Dermis blood vessel endothelial cell (primary cell): ENCODE measurements around the gene MT1M. TPM values are rescaled to one million over a fixed set of nuclear protein-coding genes. Genes with fewer than 3 reads are reported as not detected.
A peak's percentile ranks its signal among the peaks of the same experiment; 100 is the strongest.

Source experiments
- DNase-seq: peaks from one replicate; pipeline ENCODE4 v3.0.0; 2010
- total RNA-seq: library from RNA; depleted of rRNA; stranded (reverse); fragments of >200 nt; gene quantifications from 2 replicates; pipeline ENCODE4 v1.2.3, GENCODE V29; 2014

Gene MT1M
- total RNA-seq, 1 donor from 2014 or later: 0.34 TPM

DNA sequence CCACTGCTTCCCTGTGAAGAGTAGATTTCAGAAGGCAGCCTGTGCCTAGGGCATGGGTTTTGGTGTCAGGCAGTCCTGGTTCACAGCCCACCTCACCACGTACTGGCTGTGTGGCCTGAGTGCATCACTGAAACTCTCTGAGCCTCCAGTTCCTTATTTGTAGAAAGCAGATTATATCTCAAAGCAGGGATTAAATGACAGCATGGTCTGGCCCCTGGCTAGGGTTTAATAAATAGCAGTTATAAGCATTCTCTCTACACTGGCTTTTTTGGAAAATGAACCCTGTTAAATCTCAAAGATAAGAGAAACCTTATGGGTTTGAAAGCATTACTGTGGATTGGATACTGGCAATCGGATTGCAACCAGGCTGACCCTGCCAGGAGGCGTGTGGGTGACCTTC lies 2.9 kb upstream of the MT1M start:
- no peak for DNase-seq

DNA sequence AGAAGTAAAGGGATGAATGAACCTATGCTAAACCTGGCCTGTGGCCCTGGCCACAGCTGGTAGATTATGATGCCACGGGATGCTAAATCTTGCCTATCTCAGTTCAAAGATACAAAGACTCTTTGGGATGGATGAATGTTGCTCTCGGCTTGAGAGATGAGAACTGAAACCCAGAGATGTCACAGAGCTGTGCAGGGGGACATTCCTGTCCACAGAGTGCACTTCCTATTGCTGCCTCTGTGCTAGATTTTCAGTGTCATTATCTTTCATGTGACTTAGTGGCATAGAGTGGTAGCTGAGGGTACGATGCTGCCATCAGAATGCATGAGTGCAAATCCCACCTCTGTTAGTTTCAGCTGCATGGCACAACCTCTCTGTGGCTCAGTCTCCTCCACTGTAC lies 2.3 kb upstream of the MT1M start:
- no peak for DNase-seq

DNA sequence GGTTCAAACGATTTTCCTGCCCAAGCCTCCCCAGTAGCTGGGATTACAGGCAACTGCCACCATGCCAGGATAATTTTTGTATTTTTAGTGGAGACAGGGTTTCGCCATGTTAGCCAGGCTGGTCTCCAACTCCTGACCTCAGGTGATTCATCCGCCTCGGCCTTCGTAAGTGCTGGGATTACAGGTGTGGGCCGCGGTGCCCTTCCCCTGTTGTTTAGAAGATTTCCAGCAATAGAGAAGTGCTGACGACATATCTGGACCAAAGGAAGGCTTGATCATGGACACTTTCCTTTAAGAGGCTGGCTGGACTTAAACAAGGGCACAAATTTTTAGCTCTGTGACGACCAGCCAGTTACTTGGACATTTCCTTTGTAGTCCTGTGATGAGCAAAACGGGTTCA lies 1.3 kb upstream of the MT1M start:
- no peak for DNase-seq

DNA sequence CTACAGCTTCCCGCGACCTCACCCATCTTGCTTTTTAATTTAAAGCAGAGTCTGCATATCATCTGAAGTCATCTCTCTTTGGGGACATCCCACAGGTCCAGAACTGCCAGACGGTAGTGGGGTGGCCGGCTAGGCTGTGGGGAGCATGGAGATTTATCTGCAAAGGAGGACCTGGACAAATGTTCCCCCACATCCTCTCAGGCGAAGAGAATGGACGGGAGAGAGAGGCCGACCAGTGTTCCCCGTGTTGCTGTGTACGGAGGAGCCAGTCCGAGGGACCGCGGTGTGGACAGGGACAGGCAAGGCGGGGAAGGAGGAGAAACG lies 665 bp upstream of the MT1M start:
- no peak for DNase-seq

DNA sequence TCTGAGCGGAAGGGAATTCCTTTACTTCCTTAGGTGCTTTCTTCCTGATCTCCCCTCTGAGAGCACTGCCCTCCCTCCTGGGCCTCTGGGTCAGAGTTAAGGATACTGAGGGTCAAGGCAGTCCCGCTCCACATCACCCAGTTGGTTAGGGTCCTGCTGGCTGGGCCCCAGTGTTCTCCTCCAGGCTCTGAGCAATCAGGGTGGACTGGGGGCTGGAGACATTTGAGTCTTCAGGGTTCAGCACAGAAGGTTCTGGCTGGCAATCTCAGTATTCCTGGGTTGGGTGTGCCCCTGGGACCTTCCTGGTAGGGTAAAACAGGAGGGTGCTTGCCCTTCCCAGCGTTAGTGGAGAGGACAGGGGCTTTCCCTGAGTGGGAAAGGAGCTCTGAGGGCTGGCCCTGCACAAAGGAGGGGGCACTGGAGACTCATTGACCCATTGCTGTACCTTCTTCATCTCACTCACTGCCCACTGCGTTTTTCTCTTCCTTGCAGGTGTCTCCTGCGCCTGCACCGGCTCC lies 448 bp downstream of the MT1M start:
- no peak for DNase-seq

DNA sequence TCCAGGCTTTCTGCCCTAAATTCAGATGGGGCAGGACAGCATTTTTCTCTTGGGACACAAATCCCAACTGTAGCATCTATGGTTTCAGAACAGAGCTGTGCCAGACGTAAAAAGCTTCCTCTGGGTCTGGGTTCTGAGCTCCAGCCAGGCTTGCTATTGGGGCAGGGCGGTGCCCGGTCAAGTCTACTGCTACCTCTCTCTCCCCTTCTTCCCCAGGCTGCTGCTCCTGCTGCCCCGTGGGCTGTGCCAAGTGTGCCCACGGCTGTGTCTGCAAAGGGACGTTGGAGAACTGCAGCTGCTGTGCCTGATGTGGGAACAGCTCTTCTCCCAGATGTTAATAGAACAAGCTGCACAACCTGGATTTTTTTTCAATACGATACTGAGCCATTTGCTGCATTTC lies 1.1 kb downstream of the MT1M start:
- no peak for DNase-seq

DNA sequence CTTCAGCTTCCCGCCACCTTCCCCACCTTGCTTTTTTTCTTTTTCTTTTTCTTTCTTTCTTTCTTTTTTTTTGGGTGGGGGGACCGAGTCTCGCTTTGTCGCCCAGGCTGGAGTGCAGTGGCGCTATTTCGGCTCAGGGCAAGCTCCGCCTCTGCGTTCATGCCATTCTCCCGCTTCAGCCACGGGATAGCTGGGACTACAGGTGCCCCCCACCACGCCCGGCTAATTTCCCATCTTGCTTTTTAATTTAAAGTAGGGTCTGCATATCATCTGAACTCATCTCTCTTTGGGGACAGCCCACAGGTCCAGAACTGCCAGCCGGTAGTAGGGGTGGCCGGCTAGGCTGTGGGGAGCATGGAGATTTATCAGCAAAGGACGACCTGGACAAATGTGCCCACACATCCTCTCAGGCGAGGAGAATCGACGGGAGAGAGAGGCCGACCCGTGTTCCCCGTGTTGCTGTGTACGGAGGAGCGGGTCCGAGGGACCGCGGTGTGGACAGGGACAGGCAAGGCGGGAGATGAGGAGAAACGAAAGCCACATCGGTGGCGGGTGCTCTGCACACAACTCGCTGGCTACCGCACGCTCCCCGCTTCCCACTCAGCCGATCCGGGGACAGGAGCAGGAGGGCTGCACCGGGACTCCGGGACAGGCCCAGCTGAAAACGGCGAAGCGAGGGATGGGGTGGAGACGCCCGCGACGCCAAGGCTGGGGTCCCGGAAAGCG lies 2.4 kb downstream of the MT1M start:
- DNase-seq: peak; percentile 16

DNA sequence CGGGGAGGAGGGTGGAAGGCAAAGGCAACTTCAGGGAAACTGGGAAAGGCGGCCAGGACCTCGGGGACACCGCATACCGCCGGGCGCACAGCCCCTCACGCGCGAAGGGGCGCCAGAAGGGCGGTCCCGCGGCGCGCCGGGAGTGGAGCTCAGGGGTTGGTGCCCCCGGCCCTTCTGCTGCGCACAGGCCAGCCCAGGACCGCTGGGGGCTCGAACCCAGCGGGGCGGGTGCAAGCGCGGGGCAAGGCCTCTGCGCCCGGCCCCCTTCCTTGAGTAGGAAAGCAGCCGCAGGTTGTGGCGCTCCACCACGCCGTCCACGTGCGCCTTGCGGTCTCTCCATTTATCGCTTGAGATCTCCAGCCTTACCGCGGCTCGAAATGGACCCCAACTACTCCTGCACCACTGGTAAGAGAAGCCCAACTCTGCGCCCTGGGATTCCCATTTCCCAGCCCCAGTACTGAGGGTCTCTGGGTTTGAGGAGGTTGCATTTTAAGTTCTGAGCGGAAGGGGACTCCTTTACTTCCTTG lies 3.0 kb downstream of the MT1M start:
- no peak for DNase-seq

DNA sequence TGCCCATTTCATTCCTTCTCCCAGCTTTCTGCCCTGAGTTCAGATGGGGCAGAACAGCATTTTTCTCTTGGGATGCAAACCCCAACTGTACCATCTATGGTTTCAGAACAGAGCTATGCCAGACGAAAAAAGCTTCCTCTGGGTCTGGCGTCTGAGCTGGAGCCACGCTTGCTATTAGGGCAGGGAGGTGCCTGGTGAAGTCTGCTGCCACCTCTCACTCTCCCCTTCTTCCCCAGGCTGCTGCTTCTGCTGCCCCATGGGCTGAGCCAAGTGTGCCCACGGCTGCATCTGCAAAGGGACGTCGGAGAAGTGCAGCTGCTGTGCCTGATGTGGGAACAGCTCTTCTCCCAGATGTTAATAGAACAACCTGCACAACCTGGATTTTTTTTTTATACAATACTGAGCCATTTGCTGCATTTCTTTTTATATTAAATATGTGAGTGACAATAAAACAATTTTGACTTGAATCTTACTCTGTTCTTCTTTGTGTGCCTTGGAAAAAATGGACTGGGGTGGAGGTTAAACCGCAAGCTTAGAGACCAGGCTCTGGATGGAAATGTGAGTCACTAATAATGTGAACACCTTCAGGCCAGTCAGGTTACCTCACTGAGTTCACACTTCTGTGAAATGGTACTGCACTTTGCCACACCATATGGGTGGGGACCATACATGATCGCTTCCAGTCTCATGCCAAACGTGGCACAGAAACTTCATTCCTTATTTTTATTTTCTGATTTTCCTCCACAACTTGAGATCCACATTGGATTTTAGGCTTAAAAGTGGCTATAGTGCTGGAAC lies 4.4 kb downstream of the MT1M start:
- DNase-seq: no peak

DNA sequence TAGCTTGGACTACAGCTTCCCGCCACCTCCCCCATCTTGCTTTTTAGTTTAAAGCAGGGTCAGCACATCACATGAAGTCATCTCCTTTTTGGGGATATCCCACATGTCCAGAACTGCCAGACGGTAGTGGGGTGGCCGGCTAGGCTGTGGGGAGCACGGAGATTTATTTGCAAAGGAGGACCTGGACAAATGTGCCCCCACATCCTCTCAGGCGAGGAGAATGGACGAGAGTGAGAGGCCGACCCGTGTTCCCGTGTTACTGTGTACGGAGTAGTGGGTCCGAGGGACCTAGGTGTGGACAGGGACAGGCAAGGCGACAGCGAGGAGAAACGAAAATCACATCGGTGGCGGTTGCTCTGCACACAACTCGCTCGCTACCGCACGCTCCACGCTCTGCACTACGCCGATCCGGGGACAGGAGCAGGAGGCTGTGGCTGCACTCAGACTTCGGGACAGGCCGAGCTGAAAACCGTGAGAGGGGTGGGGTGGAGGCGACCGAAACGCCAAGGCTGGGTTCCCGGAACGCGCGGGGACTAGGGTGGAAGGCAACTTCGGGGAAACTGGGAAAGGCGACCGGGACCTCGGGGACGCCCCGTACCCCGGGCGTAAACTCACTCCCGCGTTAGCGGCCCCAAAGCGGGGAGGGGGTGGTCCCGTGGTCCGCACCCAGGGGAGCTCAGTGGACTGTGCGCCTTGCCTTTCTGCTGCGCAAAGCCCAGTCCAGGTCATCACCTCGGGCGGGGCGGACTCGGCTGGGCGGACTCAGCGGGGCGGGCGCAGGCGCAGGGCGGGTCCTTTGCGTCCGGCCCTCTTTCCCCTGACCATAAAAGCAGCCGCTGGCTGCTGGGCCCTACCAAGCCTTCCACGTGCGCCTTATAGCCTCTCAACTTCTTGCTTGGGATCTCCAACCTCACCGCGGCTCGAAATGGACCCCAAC lies 5.6 kb downstream of the MT1M start, which contains the start of gene MT1A:
TSS of gene MT1A (plus strand) at position 853 of the 937 bp plus-strand sequence. CDS start at position 926, 73 bp downstream.
- DNase-seq: peak; percentile 58

DNA sequence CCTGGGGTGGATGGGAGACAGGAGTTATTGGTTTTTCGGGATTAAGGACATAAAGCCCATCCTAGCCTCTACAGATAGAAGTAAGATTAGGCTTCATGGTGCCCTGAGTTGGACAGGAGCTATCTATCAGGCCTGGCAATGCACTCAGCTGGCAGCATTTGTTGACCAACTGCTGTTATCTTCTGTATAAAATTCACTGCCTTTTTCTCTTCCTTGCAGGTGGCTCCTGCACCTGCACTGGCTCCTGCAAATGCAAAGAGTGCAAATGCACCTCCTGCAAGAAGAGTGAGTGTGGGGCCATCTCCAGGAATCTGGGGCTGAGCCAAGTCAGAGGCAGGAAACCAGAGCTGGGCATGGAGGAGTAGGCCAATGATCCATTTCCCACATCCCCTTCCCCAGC lies 6.6 kb downstream of the MT1M start:
- DNase-seq: no peak

DNA sequence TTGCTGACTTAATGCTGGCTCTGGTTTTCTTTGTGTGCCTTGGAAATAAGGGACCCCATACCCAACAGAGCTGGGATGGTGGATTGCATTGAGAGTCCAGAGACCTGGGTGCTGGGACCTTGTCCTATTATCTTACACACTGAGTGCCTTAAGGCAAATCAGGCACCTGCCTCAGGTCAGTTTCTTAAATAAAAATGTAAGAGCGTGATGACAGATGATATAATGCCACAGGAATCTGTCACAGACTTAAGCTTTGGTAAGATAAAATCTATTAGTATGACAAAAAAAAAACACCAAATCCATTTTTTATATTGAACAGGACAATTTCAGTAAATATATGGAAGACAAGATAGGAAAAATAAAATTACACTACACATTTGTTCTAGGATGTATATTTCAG lies 7.6 kb downstream of the MT1M start:
- DNase-seq: no peak

DNA sequence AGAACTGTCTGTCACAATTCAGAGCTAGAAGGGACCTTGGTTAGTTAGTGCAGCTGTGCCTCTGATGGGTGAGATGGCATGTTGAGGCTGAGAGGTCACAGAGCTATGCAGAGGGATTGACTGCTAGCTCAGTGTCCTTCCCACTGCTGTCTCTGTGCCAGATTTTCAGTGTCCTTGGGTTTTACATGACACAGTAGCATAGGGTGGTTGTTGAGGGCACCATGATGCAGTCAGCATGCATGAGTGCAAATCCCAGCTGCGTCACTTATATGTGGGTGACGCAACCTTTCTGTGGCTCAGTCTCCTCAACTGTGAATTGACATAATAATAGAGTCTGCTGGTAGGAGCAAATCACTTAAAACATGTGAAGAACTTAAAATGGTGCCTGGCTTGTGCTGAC lies 8.7 kb downstream of the MT1M start:
- no peak for DNase-seq

DNA sequence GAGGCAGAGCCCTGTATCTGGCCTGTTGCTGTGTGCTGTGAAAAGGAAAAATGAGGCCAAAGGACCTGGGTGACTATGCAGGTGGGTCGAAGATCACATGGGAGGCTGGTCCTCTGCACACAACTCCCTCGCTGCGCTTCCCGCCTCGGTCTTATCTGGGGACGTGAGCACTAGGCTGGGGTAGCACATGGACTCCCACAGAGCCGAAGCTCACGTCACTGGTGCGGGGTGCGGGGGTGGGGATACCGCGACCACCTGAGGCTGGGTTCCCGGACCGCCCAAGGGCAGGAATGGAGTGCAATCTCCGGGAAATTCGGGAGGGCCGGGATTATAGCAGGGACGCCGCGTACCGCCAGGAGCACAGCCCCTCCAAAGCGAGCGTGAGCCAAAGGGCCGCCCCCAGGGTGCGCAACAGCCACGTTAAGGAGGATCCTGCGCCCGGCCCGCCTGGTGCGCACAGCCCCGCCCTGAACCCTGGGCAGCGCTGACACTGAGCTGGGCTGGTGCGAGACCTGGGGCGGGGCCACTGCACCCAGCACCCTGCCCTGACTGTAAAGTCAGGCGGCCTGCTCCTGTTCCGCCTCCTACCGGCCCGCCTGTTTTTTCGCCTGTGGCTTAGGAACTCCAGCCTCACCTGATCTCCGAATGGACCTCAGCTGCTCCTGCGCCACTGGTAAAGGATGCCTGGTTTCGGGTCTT lies 10.8 kb downstream of the MT1M start:
- peak; percentile 47 for DNase-seq

DNA sequence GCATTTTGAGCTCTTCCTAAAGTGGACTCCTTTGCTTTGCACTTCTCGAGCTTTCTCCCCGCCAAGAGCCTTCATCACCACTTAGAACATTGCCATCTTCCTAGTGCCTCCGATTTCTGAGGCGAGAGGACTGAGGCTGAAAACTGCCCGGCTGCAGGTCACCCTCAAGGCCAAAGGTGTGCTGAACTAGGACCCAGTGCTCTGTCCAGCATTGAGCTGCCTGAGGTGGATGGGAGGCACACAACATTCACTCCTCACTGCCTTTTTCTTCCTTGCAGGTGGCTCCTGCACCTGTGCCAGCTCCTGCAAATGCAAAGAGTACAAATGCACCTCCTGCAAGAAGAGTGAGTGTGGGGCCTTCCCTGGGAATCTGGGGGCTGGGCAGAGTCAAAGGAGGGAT lies 11.4 kb downstream of the MT1M start:
- no peak for DNase-seq

DNA sequence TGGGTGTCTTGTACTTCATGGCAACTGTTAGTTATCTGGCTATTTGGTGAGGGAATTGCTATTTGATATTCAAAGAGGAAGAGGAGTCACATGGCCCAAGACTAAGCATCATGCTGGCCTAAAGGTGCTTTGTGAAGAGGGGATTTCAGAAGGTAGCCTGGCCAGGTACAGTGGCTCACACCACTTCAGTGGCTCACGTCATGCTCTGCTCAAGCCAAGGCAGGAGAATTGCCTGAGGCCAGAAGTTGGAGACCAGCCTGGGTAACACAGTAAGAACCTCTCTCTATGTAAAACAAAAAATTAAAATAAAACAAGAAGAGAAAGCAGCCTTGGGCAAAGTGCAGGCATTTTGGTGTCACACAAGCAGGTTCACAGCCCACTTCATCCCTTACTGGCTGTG lies 12.9 kb downstream of the MT1M start:
- DNase-seq: no peak

DNA sequence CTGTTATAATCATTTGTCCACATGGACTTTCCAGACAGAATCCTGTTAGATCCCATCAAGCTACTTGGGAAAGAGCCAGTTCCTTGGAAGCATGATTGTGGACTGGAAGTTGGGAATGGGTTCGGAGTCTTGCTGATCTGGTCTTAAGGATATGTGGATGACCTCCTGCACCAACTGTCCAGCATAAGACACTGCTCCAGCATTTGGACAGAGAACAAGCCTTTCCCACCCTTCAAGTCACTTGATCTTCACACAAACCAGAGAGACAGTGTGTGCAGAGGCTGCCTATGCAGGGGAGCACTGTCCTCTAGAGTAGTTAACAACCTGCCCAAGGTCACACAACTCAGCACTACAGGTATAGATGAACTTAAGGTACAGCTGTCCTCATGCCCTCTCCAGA lies 13.4 kb downstream of the MT1M start:
- DNase-seq: no peak

DNA sequence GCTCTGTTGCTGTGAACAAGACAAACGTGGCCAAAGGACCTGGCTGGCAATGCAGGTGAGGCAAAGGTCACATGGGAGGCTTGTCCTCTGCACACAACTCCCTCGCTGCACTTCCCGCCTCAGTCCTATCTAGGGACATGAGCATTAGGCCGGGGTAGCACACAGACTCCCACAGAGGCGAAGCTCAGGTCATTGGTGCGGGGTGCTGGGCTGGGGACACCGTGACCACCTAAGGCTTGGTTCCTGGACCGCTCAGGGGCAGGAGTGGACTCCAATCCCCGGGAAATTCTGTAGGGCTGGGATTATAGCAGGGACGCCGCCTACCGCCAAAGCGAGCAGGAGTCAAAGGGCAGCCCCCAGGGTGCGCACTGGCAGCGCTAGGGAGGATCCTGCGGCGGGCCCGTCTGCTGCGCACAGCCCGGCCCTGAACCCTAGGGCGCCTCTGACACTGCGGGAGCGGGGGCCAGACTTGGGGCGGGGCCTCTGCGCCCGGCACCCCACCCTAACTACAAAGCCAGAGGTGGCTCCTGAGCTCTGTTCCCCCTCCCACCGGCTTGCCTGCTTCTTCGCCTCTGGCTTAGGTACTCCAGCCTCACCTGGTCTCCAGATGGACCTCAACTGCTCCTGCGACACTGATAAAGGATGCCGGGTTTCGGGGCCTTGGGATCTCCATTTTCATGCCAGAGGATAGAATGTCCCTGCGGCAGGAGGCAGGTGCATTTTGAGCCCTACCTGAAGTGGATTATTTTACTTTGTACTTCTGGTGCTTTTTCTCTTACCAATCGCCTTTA lies 15.4 kb downstream of the MT1M start:
- DNase-seq: no peak

DNA sequence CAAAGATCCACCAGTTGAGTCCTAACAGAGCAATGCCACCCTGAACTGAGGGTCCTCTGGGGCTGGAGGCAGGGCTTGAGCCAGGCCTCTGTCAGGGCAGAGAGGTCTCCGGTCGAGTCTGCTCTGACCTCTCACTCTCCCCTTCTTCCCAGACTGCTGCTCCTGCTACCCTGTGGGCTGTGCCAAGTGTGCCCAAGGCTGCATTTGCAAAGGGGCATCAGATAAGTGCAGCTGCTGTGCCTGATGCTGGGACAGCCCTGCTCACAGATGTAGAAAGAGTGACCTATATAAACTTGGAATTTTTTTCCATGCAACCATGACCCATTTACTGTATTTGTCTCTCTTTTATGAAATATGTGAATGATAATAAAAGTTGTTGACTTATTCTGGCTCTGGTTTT lies 16.8 kb downstream of the MT1M start:
- DNase-seq: no peak

DNA sequence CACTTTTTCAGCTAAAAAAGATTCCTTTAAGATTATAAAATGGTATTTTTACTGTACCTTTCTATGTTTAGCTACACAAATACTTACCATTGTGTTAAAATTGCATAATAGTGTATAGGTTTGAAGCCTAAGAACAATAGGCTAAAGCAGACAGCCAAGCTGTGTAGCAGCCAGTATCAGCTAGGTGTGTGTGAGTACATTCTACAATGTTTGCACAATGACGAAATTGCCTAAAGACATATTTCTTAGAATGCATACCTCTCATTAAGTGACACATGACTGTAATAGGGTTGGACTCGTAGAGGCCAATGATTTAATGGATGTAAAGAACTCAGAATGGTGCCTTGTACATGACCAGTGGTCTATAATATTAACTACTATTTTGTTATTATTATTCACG lies 17.4 kb downstream of the MT1M start:
- DNase-seq: no peak

DNA sequence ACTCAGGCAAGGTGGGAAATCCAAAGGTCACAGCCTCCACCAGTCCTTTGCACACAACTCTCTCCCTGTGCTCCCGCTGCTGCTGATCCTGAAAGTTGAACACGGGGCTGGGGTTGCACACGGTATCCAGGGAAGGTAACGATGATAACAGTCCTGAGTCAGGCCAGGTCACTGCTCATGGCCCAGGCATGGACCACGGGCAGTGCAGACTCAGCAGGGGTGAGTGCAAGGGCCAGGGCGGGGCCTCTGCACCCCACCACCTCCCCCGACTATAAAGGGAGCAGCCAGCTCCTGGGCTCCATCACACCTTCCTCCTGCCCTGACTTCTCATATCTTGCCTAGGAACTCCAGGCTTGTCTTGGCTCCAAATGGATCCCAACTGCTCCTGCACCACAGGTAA lies 19.1 kb downstream of the MT1M start, which contains the start of gene MT1B:
TSS of gene MT1B (plus strand) at position 301 of the 400 bp plus-strand sequence. CDS start at position 369, 68 bp downstream.
- no peak for DNase-seq
